GM18517 (cell line): Measurements from ENCODE around the gene CMIP.
"Not testable (repeated sequence)": the region's sequence is repeated elsewhere in the genome, so short reads cannot be mapped to it uniquely, and the experiment has no call there.

ENCODE experiments used
- ATAC-seq: cut with Tn5 transposase; IDR thresholded peaks from one replicate; pipeline ENCODE4 v1.9.1; 2021; ENCODE audit warnings: mild to moderate bottlenecking, moderate library complexity; ENCODE audit not compliant: unreplicated experiment

Gene CMIP

GRCh38 chr16:81514041-81514559, 69.5 kb downstream of the CMIP start:
- no peak for ATAC-seq

DNA sequence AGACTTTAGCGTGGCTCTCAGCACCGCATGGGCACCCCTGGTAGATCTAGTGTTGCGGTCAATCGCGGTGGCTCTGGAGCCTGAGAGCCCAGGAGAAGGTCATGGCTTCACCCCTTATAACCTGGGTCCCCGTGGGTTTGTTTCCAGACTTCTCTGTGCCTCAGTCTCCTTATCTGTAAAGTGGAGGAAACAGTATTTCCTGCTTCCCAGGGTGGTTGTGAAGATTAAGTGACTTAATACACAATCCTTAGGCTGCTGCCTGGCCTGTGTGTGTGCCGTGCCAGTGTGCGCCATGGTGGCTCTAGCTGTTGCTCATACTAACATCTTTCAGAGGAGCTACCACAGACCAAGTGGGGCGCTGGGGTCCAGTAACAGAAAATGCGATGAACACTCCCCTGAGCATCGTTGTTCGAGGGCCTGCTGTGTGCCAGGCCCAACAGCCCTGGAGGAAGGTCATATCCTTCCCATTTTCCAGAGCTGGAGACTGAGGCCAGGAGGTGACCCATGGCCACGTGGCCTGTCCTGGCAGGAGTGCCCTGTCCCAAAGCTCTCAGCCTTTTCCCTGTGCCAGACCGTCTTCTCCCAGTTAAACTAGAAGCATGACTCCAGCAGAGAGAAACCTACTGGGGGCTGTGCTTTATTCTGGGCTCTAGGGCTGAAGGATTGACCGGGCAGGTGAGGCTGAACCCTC, 70.1 kb downstream of the CMIP start:
- ATAC-seq: no peak

GRCh38 chr16:81515281-81515680, 70.7 kb downstream of the CMIP start:
- no peak for ATAC-seq

GRCh38 chr16:81515721-81516120, 71.1 kb downstream of the CMIP start:
- no peak for ATAC-seq

- ATAC-seq: no peak
Measured at GRCh38 chr16:81516478-81517149, 72.0 kb downstream of the CMIP start.

DNA sequence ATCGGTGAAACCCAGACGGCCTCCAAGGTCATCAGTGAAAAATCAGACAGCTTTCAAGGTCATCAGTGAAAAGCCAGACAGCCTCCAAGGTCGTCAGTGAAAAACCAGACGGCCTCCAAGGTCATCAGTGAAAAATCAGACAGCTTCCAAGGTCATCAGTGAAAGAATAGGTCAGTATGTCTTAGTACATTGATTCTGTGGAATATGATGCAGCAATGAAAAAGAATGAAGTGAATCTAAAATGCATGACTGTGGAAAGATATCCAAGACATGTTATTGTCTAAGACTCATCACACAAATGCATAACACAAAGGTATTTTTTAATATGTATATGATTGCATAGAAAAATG, 72.5 kb downstream of the CMIP start:
- no peak for ATAC-seq

DNA sequence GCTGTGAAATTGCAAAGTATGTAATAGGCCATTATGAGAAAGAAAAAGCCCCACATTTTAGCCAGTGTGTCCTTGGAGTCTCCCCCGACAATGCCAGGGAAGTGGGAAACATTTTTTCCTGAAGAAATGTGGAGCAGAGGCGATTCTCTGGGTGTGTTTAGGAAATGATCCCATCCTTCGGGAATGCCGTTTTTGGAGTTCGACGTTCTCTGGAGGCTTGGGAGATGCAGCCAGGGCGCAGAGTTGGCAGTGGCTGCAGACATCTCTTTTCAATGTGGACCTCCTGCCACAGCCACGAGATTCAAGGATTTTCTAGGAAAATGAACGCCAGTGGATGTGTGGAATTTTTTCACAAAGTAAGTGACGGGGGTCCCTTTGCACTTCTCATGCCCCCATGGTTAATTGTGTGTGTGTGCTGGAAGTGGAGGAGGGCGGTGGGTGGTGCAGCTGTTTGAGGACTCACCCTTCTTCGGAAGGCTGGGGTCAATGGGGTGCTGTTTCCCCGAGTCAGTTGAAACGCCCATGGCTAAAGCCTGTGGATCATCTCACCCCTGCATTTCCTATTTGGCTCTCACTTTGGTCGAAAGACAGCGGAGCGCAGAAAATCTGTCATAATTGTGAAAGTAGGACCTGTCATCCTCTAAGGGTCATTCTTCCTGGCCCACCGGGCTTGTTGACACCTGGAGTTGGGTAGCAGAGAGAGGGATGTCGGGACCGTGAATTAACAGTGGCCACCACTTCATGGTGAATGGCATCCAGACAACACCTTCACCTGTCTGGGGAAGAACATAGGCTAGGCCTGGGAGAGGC, 73.2 kb downstream of the CMIP start:
- ATAC-seq: no peak

DNA sequence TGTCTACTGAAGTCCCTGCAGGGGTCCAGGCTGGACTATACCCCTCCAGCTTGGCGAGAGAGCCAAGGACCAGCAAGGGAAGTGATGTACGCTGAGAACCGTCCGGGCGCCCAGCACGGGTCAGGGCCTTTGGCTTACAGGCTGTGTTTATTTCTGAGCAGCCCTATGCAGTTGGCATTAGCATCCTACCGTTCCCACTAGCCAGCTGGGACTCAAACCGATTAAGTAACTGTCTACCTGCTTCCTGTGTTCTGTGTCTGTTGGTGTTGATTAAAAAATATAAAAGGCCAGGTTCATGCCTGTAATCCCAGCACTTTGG, 73.8 kb downstream of the CMIP start:
- no peak for ATAC-seq

GRCh38 chr16:81519301-81520150, 74.9 kb downstream of the CMIP start:
- ATAC-seq: no peak

DNA sequence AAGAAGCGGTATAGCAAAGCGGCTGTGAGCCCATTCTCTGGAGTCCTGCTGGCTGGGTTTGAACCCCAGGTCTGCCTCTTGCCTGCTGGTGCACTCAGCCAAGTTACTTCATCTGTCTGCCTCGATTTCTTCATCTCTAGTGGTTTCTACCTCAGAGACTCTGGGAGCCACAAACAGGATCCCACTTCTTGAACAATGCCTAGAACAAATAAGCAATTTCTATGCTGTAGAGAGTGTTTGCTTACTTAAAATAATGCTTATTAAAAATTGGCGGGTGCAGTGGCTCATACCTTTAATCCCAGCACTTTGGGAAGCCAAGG, 75.5 kb downstream of the CMIP start:
- no peak for ATAC-seq

DNA sequence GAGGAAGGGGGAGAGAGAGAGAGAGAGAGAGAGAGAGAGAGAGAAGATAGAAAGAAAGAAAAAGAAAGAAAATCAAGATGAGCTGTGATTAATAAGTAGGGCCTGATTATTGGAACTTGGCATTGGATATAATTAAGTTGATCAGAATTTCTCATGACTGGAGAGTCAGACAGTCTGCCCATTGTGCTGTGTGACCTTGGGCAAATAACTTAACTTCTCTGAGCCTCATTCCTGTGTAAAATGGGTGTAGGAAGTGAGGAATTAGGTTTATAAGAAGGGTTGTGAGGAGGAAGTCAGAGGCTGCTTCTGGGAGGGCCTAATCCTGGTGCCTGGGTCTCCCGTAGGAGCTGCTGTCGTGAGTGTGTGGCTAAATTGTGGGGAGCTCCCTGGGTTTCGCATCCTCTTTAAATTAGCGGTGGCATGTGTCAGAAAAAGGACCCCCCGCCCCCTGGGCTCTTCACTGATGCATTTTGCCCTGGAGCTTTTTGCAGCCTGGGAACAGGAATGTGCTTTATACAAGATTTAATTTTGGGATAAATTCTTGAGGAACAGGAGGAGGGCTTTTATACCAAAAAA, 76.0 kb downstream of the CMIP start:
- ATAC-seq: no peak

- ATAC-seq: no peak
Measured at GRCh38 chr16:81521141-81521626, 76.6 kb downstream of the CMIP start.

GRCh38 chr16:81522108-81522701, 77.6 kb downstream of the CMIP start:
- ATAC-seq: no peak

DNA sequence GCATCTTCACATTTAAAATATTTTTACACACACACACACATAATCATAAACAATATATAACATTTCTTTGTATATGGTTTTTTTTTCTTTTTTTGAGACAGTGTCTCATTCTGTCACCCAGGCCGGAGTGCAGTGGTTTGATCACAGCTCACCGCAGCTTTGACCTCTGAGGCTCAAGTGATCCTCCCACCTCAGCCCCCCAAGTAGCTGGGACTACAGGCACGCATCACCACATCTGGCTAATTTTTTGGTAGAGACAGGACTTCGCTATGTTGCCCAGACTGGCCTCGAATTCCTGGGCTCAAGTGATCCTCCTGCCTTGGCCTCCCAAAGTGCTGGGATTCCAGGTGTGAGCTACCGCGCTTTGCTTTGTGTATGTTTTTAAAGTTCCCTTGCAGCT, 78.2 kb downstream of the CMIP start:
- not testable (repeated sequence) for ATAC-seq

DNA sequence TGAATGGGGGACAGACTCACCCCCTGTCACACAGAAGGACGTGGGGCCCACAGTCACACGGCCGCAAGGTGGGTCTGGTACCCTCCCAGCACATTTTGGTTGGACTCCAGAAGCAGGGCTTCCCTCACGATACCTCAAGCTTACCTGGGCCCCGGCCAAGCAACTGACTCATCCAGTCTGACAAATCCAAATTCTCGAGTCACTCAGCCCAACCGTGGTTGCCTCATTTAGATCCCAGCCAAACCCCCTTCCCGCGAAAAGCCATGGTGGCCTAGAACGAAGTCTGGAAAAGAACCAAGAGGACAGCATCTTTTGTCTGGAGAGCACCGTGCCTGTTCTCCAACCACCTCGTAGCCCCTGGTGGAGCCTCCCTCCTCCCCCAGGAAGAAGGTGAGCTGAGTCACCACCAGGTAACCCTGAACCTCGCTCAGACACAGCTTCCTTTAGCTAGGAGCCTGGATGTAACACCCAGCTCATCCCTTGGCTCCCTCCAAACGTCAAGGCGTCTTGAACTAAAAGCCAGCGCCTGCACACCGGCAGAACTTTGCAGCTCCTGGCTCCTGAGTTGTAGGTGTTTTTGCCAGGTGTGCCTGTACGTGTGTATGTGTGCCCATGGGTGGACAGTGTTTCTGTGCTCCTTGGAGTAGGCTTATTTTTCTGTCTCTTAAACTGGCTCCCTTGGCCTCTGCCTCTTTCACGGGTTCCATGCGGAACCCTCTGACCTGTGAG, 78.9 kb downstream of the CMIP start:
- ATAC-seq: no peak

DNA sequence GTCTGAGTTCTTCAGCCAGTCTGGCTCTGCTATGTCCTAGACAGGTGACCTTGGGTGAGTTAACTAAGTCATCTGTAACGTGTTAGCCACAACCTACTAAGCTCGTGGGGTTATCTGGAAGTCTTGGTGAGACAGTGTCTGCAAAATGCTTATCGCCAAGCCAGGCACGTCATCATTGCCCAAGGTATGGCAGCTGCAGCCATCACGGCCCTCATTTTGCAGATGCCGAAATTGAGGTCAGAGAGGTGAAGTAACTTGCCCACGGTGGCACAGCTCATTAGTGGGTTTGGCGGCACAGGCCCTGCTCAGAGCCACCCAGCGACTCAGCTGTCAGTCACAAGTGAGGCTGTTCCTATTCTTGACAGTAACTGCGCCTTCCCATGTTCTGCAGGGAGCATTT, 79.8 kb downstream of the CMIP start:
- no peak for ATAC-seq

DNA sequence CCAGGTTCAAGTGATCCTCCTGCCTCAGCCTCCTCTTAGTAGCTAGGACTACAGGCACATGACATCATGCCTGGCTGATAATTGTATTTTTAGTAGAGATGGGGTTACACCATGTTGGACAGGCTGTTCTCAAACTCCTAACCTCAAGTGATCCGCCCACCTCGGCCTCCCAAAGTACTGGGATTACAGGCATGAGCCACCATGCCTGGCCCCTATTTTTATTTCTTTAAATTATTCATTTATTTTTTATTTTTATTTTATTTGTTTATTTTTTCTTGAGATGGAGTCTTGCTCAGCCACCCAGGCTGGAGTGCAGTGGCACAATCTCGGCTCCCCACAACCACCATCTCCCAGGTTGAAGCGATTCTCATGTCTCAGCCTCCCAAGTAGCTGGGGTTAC, 80.3 kb downstream of the CMIP start:
- ATAC-seq: not testable (repeated sequence)

DNA sequence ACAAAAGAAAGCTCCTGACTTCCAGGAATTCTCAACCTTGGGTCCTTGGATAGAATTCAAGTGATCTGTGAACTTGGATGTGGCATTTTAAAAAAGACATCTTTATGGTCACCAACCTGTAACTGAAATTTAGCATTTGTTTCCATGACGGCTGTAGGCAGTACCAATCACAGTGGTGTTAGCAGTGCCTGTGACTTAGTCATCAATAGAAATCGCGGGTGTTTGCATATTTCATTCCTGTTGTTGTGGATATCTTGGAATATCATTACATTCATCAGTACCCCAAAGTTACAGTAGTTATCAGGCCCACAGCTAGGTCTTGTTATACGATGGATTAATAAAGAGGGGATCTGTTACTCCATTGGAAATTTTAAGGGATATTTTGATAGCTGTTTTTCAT, 81.6 kb downstream of the CMIP start:
- ATAC-seq: no peak

GRCh38 chr16:81526935-81527334, 82.3 kb downstream of the CMIP start:
- no peak for ATAC-seq
